AG04450 (cell line): Measurements from ENCODE around the gene AIFM3. TPM values are rescaled to one million over a fixed set of nuclear protein-coding genes. Genes with fewer than 3 reads are reported as not detected.

Experiments used
- CTCF ChIA-PET: fragments of 300-600, 350-600 bp; formaldehyde crosslinking; extraction: SDS; loops from one replicate; lab custom pipeline; 2022; ENCODE audit warnings: antibody characterized with exemption, inconsistent platforms; lab: Charles Lee
- POLR2A ChIA-PET: fragments of 350-600 bp; formaldehyde crosslinking; extraction: SDS; loops from one replicate; lab custom pipeline; 2021; ENCODE audit warnings: antibody characterized with exemption, inconsistent platforms; lab: Yijun Ruan, JAX
- DNase-seq: peaks from one replicate; pipeline ENCODE4 v3.0.0-alpha.2; 2011; ENCODE audit warnings: low read depth, low spot score
- H3K27ac ChIP-seq: one replicate; pipeline ENCODE4 v1.5.1; 2012; ENCODE audit warnings: low read depth, low read length, control low read depth
- H3K27me3 ChIP-seq: one replicate; pipeline ENCODE4 v1.6.0; 2012; ENCODE audit warnings: low read length; ENCODE audit not compliant: control insufficient read depth, insufficient read depth
- H3K4me3 ChIP-seq: 2 replicates; pipeline ENCODE4 v1.5.1; 2011; ENCODE audit warnings: mild to moderate bottlenecking, low read depth, low read length, control low read depth
- H3K9me3 ChIP-seq: 2 replicates; pipeline ENCODE4 v1.5.1; 2012; ENCODE audit warnings: low read length; ENCODE audit not compliant: control insufficient read depth, insufficient read depth
- polyA plus RNA-seq: library from polyadenylated mRNA; depleted of rRNA; stranded (reverse); fragments of >200 nt; gene quantifications from 2 replicates; pipeline ENCODE4 v1.2.3, GENCODE V29; 2011
- TF ChIP-seq, protein P1 (sequence below): IDR thresholded peaks from 2 replicates; pipeline ENCODE4 v1.5.1; 2011; ENCODE audit warnings: low read depth, low read length, control low read depth, inconsistent platforms

AIFM3 gene
- polyA plus RNA-seq, 1 experiment, result 0.15 TPM

- TF ChIP-seq, protein P1, sequence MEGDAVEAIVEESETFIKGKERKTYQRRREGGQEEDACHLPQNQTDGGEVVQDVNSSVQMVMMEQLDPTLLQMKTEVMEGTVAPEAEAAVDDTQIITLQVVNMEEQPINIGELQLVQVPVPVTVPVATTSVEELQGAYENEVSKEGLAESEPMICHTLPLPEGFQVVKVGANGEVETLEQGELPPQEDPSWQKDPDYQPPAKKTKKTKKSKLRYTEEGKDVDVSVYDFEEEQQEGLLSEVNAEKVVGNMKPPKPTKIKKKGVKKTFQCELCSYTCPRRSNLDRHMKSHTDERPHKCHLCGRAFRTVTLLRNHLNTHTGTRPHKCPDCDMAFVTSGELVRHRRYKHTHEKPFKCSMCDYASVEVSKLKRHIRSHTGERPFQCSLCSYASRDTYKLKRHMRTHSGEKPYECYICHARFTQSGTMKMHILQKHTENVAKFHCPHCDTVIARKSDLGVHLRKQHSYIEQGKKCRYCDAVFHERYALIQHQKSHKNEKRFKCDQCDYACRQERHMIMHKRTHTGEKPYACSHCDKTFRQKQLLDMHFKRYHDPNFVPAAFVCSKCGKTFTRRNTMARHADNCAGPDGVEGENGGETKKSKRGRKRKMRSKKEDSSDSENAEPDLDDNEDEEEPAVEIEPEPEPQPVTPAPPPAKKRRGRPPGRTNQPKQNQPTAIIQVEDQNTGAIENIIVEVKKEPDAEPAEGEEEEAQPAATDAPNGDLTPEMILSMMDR, result no peak
- ChIA-PET POLR2A (interaction anchor here (0.6 kb wide), 1 partner anchor 70 kb away, joined by 3 read pairs; no protein-coding TSS in a partner anchor), CTCF (no interaction called here)
- no peaks in the 10 kb centered on the region; the same call in 1 of the 2 replicates for H3K9me3 ChIP-seq
- no peaks in the 10 kb centered on the region for H3K27me3 ChIP-seq
- no peak overlapping the region for H3K4me3 ChIP-seq
- DNase-seq, result no peak
- no peak overlapping the region for H3K27ac ChIP-seq
These were observed 42.8 kb downstream of the AIFM3 start for GRCh38 chr22:21009638-21010425.

DNA sequence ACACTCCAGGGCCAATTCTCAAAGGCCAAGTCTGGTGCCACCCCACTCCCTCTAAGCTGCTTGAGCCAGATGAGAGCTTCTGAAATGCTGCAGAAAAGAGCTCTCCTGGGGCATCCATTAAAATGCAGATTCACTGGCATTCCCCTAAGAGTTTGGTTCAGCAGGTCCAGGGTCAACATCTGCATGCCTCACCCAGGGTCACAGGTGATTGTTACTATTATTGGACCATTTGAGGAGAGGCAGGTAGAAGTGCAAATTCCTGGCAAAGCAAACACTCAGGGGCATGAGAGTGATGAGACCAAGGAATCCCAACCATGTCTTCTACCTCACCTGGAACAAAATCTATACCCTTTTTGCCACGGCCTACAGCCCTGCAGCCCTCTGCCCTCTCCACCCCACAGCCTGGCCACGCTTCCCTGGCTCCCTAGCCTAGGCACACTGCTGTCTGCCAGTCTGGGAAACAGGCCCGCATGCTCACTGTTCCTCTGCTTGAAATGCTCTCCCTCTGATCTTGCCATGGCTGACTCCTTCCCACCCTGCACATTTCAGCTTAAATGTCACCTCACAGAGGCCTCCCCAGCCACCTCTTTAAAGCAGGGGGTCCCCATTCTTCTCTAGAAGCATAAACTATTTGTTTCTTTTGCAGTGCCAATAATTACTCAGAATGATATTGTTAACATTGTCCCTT is 43.5 kb downstream of the AIFM3 start:
- H3K4me3 ChIP-seq, result no peak overlapping the region
- POLR2A ChIA-PET, result no interaction called here
- TF ChIP-seq, protein P1, result no peak
- H3K9me3 ChIP-seq, result no peaks in the 10 kb centered on the region; the same call in 1 of the 2 replicates
- CTCF ChIA-PET, result no interaction called here
- DNase-seq, result no peak
- H3K27ac ChIP-seq, result no peak overlapping the region
- no peaks in the 10 kb centered on the region for H3K27me3 ChIP-seq

GRCh38 chr22:21012446-21013407 is 45.7 kb downstream of the AIFM3 start:
- Histone ChIP-seq H3K9me3 (no peaks in the 10 kb centered on the region; the same call in 1 of the 2 replicates), H3K4me3 (no peak overlapping the region), H3K27ac (no peak overlapping the region), H3K27me3 (peaks cover 2% of the 10 kb centered on the region)
- no peak for DNase-seq
- POLR2A ChIA-PET, result interaction anchor here (0.8 kb wide), 1 partner anchor 31 kb away, joined by 3 read pairs; the partner anchor contains the start of gene LZTR1
- TF ChIP-seq, protein P1, result no peak
- CTCF ChIA-PET, result interaction anchor here (0.6 kb wide), 1 partner anchor 93 kb away, joined by 3 read pairs; no protein-coding TSS in a partner anchor

GRCh38 chr22:21013657-21014201 is 46.7 kb downstream of the AIFM3 start:
- ChIA-PET CTCF (no interaction called here), POLR2A (interaction anchor here (0.8 kb wide), 1 partner anchor 32 kb away, joined by 3 read pairs; the partner anchor contains the start of gene LZTR1)
- TF ChIP-seq, protein P1, result no peak
- DNase-seq, result no peak
- peak overlapping the region; percentile 21 for H3K27ac ChIP-seq
- H3K4me3 ChIP-seq, result peak overlapping the region; percentile 74
- peaks cover 2% of the 10 kb centered on the region for H3K27me3 ChIP-seq
- H3K9me3 ChIP-seq, result no peaks in the 10 kb centered on the region; the same call in 1 of the 2 replicates
